Measurements from ENCODE around the gene MRGPRE. TPM values are rescaled to one million over a fixed set of nuclear protein-coding genes. Genes with fewer than 3 reads are reported as not detected.

Gene MRGPRE
- total RNA-seq, 1 donor from 2014 or later: 0.36 TPM

GRCh38 chr11:3188496-3189195, 43.6 kb downstream of the MRGPRE start:
- intact Hi-C loops (cut with micrococcal nuclease): no loop called here
- Histone ChIP-seq H3K4me1 (no peaks in the 10 kb centered on the region), H3K36me3 (no peaks in the 10 kb centered on the region), H3K4me3 (no peak overlapping the region), H3K27ac (replicated peaks) (no peak overlapping the region), H3K27me3 (ENCODE audit: low read depth) (no peaks in the 10 kb centered on the region), H3K9me3 (replicated peaks) (no peaks in the 10 kb centered on the region)
- no peak for DNase-seq
- no peak for TF ChIP-seq CTCF (IDR thresholded peaks at IDR 0.05; ENCODE audit: borderline replicate concordance)

GRCh38 chr11:3186166-3186953, 45.9 kb downstream of the MRGPRE start:
- no peak for TF ChIP-seq CTCF (IDR thresholded peaks at IDR 0.05; ENCODE audit: borderline replicate concordance)
- Histone ChIP-seq H3K27ac (replicated peaks) (no peak overlapping the region), H3K4me1 (no peaks in the 10 kb centered on the region), H3K9me3 (replicated peaks) (no peaks in the 10 kb centered on the region), H3K4me3 (no peak overlapping the region), H3K27me3 (ENCODE audit: low read depth) (no peaks in the 10 kb centered on the region), H3K36me3 (no peaks in the 10 kb centered on the region)
- intact Hi-C loops (cut with micrococcal nuclease): no loop called here
- no peak for DNase-seq

- no peaks in the 10 kb centered on the region for H3K27me3 ChIP-seq (ENCODE audit: low read depth)
- no peaks in the 10 kb centered on the region for H3K9me3 ChIP-seq (replicated peaks)
- H3K36me3 ChIP-seq: no peaks in the 10 kb centered on the region
- intact Hi-C loops (cut with micrococcal nuclease): no loop called here
- H3K4me1 ChIP-seq: no peaks in the 10 kb centered on the region
- DNase-seq: no peak
- no peak overlapping the region for H3K4me3 ChIP-seq
- TF ChIP-seq CTCF (IDR thresholded peaks at IDR 0.05; ENCODE audit: borderline replicate concordance): no peak
- H3K27ac ChIP-seq (replicated peaks): no peak overlapping the region
These were observed 47.4 kb downstream of the MRGPRE start for GRCh38 chr11:3184732-3185347.

GRCh38 chr11:3183523-3183922, 48.7 kb downstream of the MRGPRE start:
- no peaks in the 10 kb centered on the region for H3K27me3 ChIP-seq (ENCODE audit: low read depth)
- no peaks in the 10 kb centered on the region for H3K4me1 ChIP-seq
- TF ChIP-seq CTCF (IDR thresholded peaks at IDR 0.05; ENCODE audit: borderline replicate concordance): no peak
- no peaks in the 10 kb centered on the region for H3K36me3 ChIP-seq
- intact Hi-C loops (cut with micrococcal nuclease): no loop called here
- DNase-seq: no peak
- no peak overlapping the region for H3K4me3 ChIP-seq
- H3K9me3 ChIP-seq (replicated peaks): no peaks in the 10 kb centered on the region
- H3K27ac ChIP-seq (replicated peaks): no peak overlapping the region

GRCh38 chr11:3182462-3182852, 49.8 kb downstream of the MRGPRE start:
- intact Hi-C loops (cut with micrococcal nuclease): no loop called here
- no peaks in the 10 kb centered on the region for H3K27me3 ChIP-seq (ENCODE audit: low read depth)
- TF ChIP-seq CTCF (IDR thresholded peaks at IDR 0.05; ENCODE audit: borderline replicate concordance): no peak
- H3K36me3 ChIP-seq: no peaks in the 10 kb centered on the region
- no peak overlapping the region for H3K4me3 ChIP-seq
- H3K4me1 ChIP-seq: no peaks in the 10 kb centered on the region
- H3K9me3 ChIP-seq (replicated peaks): no peaks in the 10 kb centered on the region
- no peak for DNase-seq
- no peak overlapping the region for H3K27ac ChIP-seq (replicated peaks)
